Astrocyte of the cerebellum (primary cell): ENCODE results near the gene PNMA3.
"Not testable (repeated sequence)": the region's sequence is repeated elsewhere in the genome, so short reads cannot be mapped to it uniquely, and the experiment has no call there.

ENCODE experiments used
- DNase-seq: peaks from one replicate; pipeline ENCODE4 v3.0.0-alpha.2; 2011; ENCODE audit warnings: low read depth
- H3K4me3 ChIP-seq: 2 replicates; pipeline ENCODE4 v1.5.1; 2011; ENCODE audit warnings: mild to moderate bottlenecking, low read depth, low read length, moderate library complexity
- CTCF ChIP-seq: IDR thresholded peaks from 2 replicates; pipeline ENCODE4 v1.5.1; 2012; ENCODE audit warnings: low read length, low read depth, moderate library complexity, mild to moderate bottlenecking; ENCODE audit errors: missing control alignments
- in situ Hi-C: cut with HindIII; loops from 2 replicates; pipeline ENCODE4 v1.10.0; 2017; ENCODE audit warnings: low sequenced_read_pairs

The PNMA3 gene

GRCh38 chrX:153061732-153062131 lies 5.5 kb downstream of the PNMA3 start:
- DNase-seq, result no peak

GRCh38 chrX:153063315-153063714 lies 7.0 kb downstream of the PNMA3 start:
- TF ChIP-seq CTCF, result no peak
- H3K4me3 ChIP-seq, result no peak overlapping the region
- in situ Hi-C loops, result no loop called here
- DNase-seq, result no peak

More at GRCh38 chrX:153061732-153062131, 5.5 kb downstream of the PNMA3 start:
- H3K4me3 ChIP-seq, result no peak overlapping the region
- in situ Hi-C loops, result no loop called here
- no peak for TF ChIP-seq CTCF

GRCh38 chrX:153064061-153064460 lies 7.8 kb downstream of the PNMA3 start:
- in situ Hi-C loops, result no loop called here
- H3K4me3 ChIP-seq, result no peak overlapping the region
- no peak for TF ChIP-seq CTCF
- DNase-seq, result no peak

GRCh38 chrX:153065389-153065788 lies 9.1 kb downstream of the PNMA3 start:
- in situ Hi-C loops, result no loop called here
- no peak for TF ChIP-seq CTCF
- DNase-seq, result no peak
- H3K4me3 ChIP-seq, result no peak overlapping the region

GRCh38 chrX:153066402-153066801 lies 10.1 kb downstream of the PNMA3 start:
- H3K4me3 ChIP-seq, DNase-seq, in situ Hi-C loops: not testable (repeated sequence)

GRCh38 chrX:153071909-153072583 lies 15.8 kb downstream of the PNMA3 start, which contains the start of gene PNMA6A:
PNMA6A (plus strand) TSS chrX:153072454; CDS start chrX:153073063, 609 bp downstream.
- in situ Hi-C loops, H3K4me3 ChIP-seq, DNase-seq: not testable (repeated sequence)

- H3K4me3 ChIP-seq, in situ Hi-C loops, DNase-seq: not testable (repeated sequence)
These were observed 17.1 kb downstream of the PNMA3 start for GRCh38 chrX:153073331-153073730.

GRCh38 chrX:153074262-153074899 lies 18.1 kb downstream of the PNMA3 start:
- DNase-seq, result no peak
- TF ChIP-seq CTCF, result no peak
- no peak overlapping the region for H3K4me3 ChIP-seq
- in situ Hi-C loops, result no loop called here
